ENCODE data around the gene SDHA.

- TF ChIP-seq POLR2A (IDR thresholded peaks at IDR 0.05) = no peak
- no peak for TF ChIP-seq CTCF (IDR thresholded peaks at IDR 0.05)
These were observed 60.5 kb downstream of the SDHA start for GRCh38 chr5:278646-279045.
